Stimulated activated CD8-positive, alpha-beta memory T cell treated with anti-CD3 and anti-CD28 coated beads, Interleukin-15, amount 100 ng/mL, for 48 hours (primary cell): ENCODE measurements around the gene BHLHE40.

ENCODE experiments used
- DNase-seq, 2 donors: peaks; one replicate each; pipeline ENCODE4 v3.0.0-alpha.2; 2020; ENCODE audit warnings: low read depth in 2 of 2

The BHLHE40 gene

DNA sequence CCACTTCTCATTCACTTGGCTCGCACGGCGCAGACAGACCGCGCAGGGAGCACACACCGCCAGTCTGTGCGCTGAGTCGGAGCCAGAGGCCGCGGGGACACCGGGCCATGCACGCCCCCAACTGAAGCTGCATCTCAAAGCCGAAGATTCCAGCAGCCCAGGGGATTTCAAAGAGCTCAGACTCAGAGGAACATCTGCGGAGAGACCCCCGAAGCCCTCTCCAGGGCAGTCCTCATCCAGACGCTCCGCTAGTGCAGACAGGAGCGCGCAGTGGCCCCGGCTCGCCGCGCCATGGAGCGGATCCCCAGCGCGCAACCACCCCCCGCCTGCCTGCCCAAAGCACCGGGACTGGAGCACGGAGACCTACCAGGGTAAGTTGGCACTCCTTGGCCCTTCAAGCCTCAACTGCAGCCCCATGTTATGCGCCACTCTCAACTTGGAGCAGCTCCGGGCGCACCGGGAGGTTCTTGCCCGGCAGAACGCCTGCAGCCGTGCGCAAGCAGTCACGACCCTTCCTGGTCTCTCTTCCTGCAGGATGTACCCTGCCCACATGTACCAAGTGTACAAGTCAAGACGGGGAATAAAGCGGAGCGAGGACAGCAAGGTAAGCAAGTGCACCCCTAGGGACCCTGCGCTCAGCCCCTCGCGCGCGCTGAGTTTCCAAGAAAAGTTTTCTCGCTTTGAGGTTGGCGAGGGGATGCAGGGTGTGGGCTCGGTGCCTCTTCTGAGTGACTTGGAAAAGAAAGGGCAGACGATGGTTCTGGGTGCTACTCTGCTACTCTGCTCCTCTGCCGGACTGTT is at the start of gene BHLHE40:
Gene BHLHE40 (plus strand): TSS at position 10 of the 801 bp plus-strand sequence. CDS start 282 bp downstream, at position 292.
- no peak for DNase-seq

DNA sequence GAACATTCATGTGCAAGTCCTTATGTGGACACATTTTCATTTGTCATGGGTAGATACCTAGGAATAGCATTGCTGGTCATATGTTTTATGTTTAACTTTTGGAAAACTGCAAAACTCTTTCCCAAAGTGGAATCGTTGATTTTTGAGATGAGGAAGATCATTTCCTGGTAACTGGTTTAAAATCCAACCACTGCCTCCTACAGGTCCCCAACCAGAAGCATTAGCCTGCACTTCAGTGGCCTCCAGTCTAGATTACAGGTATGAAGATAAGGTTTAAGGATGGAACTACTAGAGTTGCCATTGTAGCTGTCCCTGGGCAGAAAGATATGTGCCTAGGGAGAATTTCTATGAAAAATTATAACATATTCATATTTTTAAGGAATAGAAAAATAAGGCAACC is 48.7 kb upstream of the BHLHE40 start:
- DNase-seq: no peak

DNA sequence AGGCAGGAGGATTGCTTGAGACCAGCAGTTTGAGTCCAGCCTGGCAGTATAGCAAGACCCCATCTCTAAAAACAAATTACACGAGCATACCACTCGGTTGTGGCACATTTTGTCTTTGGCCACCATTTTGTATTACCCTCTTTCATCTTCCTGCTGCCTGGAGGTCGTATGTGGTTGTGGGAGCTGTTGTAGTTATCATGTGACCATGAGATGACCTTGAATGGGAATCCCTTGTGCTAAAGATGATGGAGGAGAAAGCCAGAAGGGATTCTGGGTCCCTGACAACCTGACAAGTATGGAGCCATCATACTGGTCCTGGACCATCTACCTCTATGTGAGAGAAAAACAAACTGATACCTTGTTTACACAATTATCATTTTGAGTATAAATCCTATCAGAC is 45.2 kb upstream of the BHLHE40 start:
- no peak for DNase-seq

DNA sequence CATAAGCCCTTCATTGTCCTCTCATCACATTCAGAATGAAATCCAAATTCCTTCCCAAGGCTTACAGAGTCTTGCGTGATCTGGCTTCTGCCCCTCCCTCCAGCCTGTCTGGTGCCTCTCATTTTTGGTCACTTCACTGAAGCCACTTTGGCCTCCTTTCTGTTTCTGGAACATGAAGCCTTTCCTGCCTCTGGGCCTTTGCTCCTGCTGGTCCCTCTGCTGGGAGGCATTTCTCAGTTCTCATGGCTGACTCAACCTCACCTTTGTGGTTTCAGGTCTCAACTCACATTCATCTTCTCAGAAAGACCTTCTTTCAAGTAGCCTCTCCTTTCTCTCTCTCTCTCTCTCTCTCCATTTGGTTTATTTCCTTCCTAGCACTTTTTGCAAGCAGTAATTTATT is 43.9 kb upstream of the BHLHE40 start:
- peak in 1 of 2 donors; percentile 12 for DNase-seq

DNA sequence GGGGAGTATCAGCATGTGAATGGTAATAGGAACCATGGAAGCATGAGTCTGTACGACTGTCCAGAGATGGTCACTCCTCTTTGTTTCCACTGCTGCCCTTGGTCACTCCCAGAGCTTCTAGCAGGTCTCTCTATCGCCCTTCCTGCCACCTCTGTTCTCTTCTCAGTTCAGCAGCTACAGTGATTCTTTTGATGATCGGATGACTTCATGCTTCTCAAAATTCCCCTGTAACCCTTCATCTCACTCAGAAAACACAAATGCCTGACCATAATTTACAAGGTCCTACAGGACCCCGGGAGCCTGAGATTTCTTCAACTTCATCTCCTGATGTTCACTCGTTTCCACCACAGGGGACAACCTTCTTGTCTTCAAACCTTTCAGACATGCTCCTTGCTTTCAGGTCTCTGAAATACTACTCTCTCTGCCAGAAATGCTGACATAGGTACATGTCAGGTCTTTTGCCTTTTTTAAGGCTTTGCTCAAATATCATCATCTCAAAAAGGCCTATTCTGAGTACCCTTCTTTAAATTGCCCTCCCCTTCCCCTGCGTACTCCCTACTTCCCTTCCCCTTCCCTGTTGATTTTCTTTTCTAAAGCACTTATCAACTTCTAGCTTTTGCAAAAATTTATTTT is 42.1 kb upstream of the BHLHE40 start:
- DNase-seq: no peak

DNA sequence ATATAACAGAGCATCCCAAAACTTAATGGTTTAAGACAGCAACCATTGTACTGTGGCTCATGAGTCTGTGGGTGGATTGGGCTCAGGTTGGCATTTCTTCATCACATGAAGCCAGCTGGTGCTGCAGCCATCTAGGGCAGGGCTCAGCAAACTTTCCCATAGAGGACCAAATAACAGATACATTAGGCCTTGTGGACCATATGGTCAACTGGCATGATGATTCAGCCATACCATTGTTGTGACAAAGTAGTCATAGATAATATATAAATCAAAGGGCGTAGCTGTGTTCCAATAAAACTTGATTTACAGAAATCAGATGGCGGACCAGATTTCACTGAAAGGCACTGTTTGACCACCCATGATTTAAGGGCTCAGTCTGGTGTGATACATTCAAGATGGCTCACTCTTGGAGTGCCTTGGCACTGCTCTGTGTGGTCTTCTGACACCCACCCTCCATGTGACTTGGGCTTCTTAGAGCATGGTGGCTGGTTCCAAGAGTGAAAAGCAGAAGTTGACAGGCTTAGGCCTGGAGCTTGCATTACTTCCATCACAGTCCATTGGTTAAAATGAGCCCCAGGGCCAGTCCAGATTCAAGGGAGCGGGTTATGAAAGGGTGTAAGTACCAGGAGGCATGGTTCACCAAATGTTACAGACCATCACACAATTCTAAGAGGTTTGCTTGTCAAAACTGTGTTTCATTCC is 40.8 kb upstream of the BHLHE40 start:
- DNase-seq: no peak

DNA sequence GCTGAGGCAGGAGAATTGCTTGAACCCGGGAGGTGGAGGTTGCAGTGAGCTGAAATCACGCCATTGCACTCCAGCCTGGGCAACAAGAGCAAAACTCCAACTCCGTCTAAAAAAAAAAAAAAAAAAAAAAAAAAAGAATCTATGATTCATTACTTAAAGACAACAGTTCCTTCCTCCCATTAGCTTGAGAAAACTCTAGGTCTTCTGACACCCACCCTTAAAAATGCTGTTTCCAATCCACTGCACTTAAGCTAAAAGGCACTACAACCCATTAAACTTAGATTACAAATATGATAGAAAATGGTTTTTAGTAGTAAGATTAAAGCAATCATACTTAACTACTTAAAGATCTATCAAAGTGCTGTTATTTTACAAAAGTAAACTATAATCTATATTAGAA is 40.0 kb upstream of the BHLHE40 start:
- no peak for DNase-seq

DNA sequence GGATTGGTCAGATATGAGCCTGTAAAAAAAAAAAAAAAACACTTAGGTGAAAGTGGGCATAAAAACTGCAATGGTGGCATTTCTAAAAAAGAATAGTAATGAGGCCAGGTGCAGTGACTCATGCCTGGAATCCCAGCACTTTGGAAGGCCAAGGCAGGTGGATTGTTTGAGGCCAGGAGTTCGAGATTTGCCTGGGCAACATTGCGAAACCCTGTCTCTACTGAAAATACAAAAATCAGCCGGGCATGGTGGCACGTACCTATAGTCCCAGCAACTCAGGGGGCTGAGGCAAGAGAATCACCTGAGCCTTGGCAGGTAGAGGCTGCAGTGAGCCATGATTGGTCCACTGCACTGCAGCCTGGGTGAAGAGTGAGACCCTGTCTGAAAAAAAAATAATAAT is 38.3 kb upstream of the BHLHE40 start:
- DNase-seq: no peak

DNA sequence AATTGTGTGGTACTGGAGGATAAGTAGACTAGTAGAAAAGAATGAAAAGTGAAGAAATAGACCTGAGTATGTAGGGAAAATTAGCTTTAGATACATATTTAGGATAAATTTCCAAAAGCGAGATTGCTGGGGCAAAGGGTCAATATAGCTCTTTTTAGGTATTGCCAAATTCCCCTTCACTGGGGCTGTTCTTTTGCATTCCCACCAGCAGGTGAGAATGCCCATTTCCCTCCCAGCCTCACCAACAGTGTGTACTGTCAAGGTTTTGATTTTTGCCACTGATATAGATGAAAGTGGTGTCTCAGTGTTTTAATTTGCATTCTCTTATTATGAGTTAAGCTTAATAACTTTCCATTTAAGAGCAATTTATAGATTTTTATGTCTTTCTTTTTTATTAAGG is 35.7 kb upstream of the BHLHE40 start:
- no peak for DNase-seq

DNA sequence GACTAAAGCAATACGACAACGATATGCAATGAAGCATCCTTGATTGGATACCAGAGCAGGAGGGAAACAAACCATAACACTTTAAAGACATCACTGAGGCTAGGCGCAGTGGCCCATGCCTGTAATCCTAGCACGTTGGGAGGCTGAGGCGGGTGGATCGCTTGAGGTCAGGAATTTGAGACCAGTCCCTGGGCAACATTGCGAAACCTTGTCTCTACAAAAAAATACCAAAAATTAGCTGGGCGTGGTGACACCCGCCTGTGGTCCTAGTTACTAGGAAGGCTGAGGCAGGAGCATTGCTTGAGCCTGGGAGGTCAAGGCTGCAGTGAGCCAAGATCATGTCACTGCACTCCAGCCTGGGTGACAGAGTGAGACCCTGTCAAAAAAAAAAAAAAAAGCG is 33.9 kb upstream of the BHLHE40 start:
- DNase-seq: no peak

DNA sequence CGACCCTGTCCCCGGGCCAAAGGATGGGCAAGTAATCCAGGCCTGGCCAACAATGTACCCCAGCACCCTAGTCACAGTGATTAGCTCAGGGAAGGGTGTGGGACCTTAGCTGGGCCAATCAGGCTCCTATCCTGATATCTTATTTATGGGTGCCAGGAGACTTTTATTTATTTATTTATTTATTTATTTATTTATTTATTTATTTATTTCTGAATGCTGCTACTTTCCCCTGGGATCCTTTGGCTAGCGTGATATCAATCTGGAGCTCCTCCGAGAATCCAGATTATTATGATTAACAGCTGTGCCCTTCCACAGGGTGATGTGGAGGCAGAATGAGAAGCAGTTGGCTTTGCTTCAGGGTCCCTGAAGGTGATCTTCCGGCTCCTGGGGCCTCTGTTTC is 32.2 kb upstream of the BHLHE40 start:
- DNase-seq: no peak

DNA sequence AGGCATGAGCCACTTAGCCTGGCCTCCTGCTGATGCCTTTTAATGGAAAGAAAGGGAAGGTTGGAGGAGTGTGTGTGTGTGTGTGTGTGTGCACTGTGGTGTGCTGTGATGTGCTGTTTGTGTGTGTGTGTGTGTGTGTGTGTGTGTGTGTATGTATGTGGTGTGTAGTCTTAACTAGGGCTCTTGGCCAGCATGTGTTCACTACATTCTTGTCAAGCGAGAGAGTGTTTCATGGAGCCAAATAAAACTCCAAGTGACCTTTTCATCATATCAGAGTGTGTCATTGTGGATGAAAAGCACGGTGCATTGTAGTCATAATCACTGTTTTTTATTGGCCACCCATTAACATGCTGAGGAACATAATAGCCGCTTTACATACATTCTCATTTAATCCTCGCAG is 30.8 kb upstream of the BHLHE40 start:
- no peak for DNase-seq

DNA sequence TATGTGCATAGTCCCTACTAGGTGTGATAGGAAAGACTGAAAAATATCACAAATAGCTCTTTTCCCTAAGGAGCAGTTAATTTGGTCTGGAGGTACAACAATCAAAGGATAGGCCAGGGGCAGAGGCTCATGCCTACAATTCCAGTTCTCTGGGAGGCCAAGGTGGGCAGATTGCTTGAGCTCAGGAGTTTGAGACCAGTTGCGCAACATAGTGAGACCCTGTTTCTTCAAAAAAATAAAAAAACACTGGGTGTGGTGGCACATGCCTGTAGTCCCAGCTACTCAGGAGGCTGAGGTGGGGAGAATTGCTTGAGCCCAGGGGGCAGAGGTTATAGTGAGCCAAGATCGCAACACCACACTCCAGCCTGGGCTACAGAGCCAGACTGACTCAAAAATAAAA is 30.2 kb upstream of the BHLHE40 start:
- DNase-seq: no peak

DNA sequence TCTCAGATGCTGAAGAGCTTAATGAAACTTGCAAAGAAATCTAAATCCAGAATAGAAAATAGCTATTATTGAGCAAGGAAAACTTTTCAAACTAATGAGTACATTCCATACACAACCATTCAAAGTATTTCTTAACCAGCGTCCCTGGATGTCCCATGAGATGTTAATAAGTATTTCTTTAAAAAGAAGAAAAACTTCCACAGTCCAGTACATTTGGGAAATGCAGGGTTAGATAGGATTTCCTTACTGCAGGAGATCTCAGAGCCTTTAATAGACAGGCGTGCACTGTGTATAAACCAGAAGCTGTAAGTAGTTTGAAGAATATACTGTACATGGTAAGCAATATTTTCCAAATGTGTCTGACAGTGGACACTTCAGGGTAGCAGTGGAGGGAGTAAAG is 29.6 kb upstream of the BHLHE40 start:
- no peak for DNase-seq

DNA sequence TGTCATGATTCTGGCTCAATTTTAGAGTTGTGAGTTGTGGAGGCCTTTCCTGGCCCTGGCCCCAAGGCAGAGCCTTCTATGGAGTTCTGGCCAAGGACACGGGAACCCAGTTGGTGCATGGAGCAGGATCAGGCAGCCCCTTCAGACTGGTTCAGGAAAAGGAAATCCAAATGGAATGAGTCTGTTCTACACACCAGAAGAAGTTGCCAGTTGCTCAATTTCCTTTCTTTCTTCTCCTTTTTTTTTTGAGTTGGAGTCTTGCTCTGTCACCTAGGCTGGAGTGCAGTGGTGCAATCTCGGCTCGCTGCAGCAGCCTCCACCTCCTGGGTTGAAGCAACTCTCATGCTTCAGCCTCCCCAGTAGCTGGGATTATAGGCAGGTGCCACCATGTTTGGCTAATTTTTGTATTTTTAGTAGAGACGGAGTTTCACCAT is 28.9 kb upstream of the BHLHE40 start:
- DNase-seq: no peak

DNA sequence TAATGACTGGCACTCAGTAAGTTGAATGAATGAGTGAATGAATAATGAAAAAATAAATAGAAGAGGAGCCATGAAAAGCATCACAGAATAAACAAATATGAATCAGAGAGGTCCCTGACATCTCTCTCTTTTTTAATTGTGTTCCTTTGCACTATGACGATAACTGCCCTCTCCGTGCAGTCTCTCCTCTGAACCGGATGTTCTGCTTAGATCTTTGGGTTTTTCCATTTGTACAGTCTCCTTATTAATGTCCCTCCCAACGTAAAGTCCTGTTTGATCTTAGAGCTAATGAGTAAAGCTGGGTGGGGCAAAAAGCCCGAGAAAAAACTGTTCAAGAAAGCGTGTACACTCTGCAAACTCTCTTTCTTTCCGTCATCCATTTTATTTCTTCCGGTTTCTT is 28.3 kb upstream of the BHLHE40 start:
- DNase-seq: no peak

DNA sequence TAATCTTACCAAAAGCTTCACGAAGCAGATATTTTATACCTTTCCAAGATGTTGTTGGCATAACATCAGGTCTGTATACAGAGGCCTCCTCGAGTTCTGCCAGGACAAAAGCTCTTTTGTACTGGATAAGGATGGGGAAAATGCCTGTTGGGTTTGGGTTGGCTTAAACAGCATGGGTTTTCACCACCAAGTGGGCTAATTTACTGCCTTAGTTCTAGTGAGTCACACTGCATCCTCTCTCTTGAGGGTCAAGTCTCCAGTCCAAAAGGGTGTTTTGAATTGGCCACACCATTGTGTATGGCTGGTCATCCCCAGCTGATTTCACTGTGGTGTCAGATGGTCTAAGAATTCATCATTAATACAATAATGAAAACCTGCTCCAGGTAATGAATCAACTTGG is 26.1 kb upstream of the BHLHE40 start:
- DNase-seq: no peak

DNA sequence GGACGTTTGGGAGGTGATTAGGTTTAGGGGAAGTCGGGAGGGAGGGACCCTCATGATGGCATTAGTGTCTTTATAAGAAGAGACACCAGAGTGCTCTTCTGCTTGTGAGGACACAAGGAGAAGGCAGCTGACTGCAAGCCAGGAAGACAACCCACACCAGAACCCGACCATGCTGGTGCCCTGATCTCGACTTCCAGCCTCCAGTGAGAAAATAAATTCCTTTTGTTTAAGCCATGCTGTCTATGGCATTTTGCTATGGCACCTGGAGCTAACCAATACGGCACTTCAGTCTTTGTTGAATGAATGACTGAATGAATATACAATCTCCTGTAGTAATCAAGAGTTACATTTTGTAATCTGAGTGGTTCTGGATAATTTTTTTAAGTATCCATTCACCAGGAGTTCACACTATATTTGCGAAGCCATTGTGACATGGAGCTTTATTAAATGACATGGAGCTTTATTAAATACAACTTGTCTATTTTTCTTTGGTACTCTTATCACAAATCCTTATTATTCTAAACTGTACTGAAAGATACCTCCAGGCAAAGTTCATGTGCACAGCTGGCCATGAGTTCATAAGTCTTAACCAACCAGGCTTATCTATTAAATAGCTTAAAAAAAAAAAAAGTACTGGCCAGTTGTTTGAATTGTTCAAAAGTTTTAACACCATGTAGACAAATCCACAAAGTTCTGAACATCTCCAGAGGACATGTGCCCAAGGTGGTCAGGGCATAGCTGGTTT is 24.8 kb upstream of the BHLHE40 start:
- DNase-seq: no peak

DNA sequence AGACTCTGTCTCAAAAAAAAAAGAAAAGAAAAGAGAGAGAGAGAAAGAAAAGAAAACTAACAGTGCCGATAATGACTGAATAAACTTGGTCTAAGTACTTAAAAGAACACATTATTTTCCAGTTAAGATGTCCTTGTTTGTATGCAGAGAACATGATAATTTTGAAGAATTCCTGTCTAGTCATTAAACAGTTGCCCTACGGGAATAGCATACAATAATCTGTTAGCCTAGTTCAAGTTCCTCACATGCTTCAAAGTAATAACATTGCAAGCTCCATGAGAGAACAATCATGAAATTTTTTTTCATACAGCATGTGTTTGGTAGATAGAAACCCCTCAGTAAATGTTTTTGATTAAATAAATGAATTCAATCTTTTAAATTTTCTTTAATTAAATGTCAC is 23.1 kb upstream of the BHLHE40 start:
- DNase-seq: no peak

DNA sequence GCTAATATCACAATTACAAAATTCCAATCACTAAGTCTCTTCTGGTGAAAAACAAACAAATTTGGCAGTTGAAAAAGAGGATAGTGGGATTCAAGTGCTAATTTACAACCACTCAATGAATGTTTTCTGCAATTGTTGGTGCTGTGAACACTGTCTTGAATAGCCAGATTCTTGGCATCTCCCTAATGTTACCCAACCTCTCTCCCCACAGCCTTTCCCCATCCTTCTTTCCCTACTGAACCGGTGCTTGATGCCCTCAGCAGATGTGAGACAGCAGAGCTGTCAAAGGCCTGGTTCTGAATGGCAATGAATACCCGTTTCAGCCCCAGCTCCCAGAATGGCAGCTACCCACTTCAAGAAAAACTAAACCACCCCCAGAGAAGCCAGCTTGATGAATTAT is 22.5 kb upstream of the BHLHE40 start:
- no peak for DNase-seq

DNA sequence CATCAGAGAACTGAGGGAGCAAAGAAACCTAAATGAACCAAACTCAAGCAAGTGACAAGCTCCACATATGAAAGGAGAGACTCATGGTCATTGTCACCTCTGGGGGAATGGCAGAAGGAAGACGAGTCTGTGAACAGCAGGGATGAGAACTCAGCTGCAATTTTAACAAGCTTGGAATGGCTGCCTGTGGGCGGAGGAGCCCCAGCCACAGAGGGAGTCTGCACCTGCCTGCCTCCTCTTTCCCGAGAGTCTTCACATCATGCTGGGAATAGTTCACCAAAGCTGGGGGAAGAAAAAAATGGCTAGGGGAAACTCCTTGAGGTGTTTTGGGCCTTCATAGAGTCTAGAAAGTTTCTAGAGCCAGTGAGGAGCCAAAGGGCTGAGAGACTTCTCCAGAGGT is 21.3 kb upstream of the BHLHE40 start:
- DNase-seq: no peak

DNA sequence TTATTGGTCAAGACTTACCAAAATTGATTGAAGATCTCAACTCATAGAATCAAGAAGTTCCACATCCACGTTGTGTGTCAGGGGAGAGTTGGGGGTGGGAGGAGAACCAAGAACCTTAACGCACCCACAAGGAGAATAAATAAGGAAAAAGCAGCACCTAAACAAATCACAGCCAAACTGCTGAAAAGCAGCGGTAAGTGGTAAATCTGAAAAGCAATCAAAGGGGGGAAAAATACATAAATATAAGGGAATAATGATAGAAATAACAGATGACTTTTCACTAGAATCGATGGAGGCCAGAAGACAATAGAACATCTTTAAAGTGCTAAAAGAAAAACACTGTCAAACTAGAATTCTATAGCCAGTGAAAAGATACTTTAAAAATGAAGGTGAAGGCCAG is 20.1 kb upstream of the BHLHE40 start:
- no peak for DNase-seq
